HG03342 (cell line): ENCODE data around the gene ARRDC1.
A peak's percentile ranks its signal among the peaks of the same experiment; 100 is the strongest.

Experiments
- ATAC-seq: cut with Tn5 transposase; IDR thresholded peaks from one replicate; pipeline ENCODE4 v1.9.1; 2021; ENCODE audit warnings: mild to moderate bottlenecking, moderate library complexity; ENCODE audit not compliant: unreplicated experiment

The ARRDC1 gene

GRCh38 chr9:137638680-137639079 is 33.2 kb downstream of the ARRDC1 start:
- no peak for ATAC-seq

- ATAC-seq, result peak; percentile 53
Measured at GRCh38 chr9:137639303-137640051, 34.0 kb downstream of the ARRDC1 start.

- no peak for ATAC-seq
Measured at GRCh38 chr9:137640862-137641261, 35.4 kb downstream of the ARRDC1 start.

- no peak for ATAC-seq
Measured at GRCh38 chr9:137642118-137642601, 36.7 kb downstream of the ARRDC1 start.

DNA sequence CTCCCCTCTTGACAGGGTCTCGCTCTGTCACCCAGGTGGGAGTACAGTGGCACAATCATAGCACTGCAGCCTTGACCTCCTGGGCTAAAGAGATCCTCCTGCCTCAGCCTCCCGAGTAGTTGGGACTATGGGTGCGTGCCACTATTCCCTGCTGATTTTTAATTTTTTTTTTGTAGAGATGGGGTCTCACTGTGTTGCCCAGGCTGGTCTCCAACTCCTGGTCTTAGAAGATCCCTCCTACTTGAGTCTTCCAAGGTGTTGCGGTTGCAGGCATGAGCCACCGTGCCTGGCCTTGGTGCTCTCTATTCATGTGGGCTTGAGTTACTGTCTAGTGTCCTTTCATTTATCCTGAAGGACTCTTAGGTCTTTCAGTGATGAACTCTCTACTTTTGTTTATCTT is 37.4 kb downstream of the ARRDC1 start:
- ATAC-seq, result no peak

GRCh38 chr9:137643921-137644320 is 38.4 kb downstream of the ARRDC1 start:
- no peak for ATAC-seq

DNA sequence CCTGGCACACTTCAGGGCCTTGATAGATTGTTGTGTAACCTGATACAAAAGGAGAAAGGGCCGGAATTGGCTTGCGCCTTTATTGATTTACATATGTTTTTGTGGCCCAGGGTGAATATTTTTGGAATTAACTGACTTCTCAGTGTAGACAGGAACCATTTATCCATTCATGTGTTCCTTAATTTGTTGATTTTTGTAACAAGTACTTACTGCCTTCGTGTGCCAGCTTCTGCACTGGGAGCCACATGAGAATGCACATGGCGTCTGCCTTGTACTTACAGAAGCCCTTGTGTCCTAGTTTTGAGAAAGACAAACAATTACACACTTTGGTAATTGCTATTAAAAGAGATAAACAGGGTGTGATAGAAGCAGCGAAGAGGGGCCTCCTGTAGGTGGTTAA is 39.7 kb downstream of the ARRDC1 start:
- ATAC-seq, result no peak

GRCh38 chr9:137646341-137646740 is 40.9 kb downstream of the ARRDC1 start:
- no peak for ATAC-seq

GRCh38 chr9:137647096-137647714 is 41.7 kb downstream of the ARRDC1 start:
- no peak for ATAC-seq

- no peak for ATAC-seq
Measured at GRCh38 chr9:137648396-137648795, 42.9 kb downstream of the ARRDC1 start.

DNA sequence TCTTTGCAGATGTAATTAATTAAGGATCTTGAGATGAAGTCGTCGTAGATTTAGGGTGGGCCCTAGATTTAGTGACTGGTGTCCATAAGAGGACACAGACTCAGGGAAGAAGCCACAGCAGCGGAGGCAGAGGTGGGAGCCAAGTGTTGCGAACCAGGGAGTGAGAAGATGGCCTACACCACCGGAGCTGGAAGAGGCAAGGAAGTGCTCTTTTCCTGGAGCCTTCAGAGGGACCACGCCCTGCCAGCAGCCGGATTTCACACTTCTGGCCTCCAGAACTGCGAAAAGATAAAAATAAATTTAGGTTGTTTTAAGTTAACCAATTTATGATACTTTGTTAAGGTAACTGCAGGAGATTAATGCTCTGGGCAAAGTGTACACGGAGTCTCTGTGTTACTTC is 44.1 kb downstream of the ARRDC1 start:
- ATAC-seq, result no peak

GRCh38 chr9:137650259-137650658 is 44.8 kb downstream of the ARRDC1 start:
- ATAC-seq, result no peak

GRCh38 chr9:137650779-137651178 is 45.3 kb downstream of the ARRDC1 start:
- no peak for ATAC-seq

- no peak for ATAC-seq
Measured at GRCh38 chr9:137656416-137656815, 50.9 kb downstream of the ARRDC1 start.

DNA sequence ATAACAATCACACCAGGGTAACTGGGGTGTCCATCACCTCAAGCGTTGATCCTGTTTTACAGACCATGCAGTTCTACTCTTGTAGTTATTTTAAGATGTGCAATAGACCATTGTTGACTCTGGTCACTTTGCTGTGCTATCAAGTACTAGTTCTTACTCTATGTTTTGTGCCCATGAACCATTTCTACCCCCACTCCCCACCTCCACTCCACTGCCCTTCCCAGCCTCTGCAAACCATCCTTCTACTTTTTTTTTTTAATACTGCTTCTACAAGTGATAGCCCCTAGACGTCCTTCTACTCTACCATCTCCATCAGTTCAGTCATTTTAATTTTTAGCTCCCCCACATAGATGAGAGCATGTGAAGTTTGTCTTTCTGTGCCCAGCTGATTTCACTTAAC is 52.1 kb downstream of the ARRDC1 start:
- no peak for ATAC-seq

DNA sequence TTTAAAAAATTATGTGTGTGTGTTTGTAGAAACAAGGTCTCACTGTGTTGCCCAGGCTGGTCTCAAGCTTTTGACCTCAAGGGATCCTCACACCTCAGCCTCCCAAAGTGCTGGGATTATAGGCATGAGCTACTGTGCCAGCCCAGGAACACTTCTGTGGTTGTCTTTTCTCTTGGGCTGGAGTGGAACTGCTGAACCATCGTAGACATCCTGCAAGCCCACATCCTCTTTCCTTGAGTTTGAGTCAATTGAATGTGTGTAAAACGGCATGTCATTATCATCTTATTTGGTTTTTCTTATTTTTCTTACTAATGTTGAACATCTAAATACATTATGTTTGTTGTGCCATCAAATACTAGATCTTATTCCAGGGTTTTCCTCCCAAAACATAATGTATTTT is 53.3 kb downstream of the ARRDC1 start:
- ATAC-seq, result no peak

DNA sequence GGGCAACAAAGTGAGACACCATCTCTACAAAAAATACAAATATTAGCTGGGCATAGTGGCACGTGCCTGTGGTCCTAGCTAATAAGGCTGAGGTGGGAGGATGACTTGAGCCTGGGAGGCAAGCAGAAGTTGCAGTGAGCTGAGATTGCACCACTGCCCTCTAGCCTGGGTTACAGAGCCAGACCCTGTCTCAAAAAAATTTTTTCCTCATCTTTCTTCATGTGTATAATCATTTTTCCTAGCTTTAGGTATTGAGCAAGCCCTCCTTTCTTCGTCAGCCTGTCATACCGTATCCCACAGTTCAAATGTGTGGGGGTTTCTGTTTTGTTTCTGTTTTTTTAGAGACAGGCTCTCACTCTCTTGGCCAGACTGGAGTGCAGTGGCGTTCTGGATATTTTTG is 54.7 kb downstream of the ARRDC1 start:
- no peak for ATAC-seq

- no peak for ATAC-seq
Measured at GRCh38 chr9:137663584-137663983, 58.1 kb downstream of the ARRDC1 start.

- ATAC-seq, result no peak
Measured at GRCh38 chr9:137664676-137665075, 59.2 kb downstream of the ARRDC1 start.
